GM13977 (cell line): ENCODE measurements around the gene MAML3.

ENCODE experiments used
- DNase-seq: peaks from one replicate; pipeline ENCODE4 v3.0.0; 2012; ENCODE audit warnings: low spot score
- in situ Hi-C: fragments of 300-500 bp; cut with MboI; formaldehyde crosslinking; loops from one replicate; pipeline ENCODE4 v1.12.0; 2022; ENCODE audit warnings: low sequenced_read_pairs, low pct_unique_long_range_greater_than_20kb, mixed read lengths, inconsistent platforms; ENCODE audit not compliant: unreplicated experiment
- TF ChIP-seq, protein P1 (sequence below): IDR thresholded peaks from 2 replicates; pipeline ENCODE4 v1.5.1; 2012; ENCODE audit warnings: mild to moderate bottlenecking, control low read depth; ENCODE audit not compliant: insufficient read depth; ENCODE audit errors: extremely low read depth, missing control alignments

MAML3 gene

GRCh38 chr4:139965789-139966188 lies 188.2 kb downstream of the MAML3 start:
- TF ChIP-seq, protein P1, sequence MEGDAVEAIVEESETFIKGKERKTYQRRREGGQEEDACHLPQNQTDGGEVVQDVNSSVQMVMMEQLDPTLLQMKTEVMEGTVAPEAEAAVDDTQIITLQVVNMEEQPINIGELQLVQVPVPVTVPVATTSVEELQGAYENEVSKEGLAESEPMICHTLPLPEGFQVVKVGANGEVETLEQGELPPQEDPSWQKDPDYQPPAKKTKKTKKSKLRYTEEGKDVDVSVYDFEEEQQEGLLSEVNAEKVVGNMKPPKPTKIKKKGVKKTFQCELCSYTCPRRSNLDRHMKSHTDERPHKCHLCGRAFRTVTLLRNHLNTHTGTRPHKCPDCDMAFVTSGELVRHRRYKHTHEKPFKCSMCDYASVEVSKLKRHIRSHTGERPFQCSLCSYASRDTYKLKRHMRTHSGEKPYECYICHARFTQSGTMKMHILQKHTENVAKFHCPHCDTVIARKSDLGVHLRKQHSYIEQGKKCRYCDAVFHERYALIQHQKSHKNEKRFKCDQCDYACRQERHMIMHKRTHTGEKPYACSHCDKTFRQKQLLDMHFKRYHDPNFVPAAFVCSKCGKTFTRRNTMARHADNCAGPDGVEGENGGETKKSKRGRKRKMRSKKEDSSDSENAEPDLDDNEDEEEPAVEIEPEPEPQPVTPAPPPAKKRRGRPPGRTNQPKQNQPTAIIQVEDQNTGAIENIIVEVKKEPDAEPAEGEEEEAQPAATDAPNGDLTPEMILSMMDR: no peak
- no peak for DNase-seq
- in situ Hi-C loops: no loop called here

- TF ChIP-seq, protein P1: no peak
- in situ Hi-C loops: no loop called here
Measured at GRCh38 chr4:139963708-139964107, 190.3 kb downstream of the MAML3 start.

GRCh38 chr4:139962130-139962684 lies 191.8 kb downstream of the MAML3 start:
- DNase-seq: no peak
- in situ Hi-C loops: no loop called here
- TF ChIP-seq, protein P1: no peak

More at GRCh38 chr4:139963708-139964107, 190.3 kb downstream of the MAML3 start:
- DNase-seq: no peak

DNA sequence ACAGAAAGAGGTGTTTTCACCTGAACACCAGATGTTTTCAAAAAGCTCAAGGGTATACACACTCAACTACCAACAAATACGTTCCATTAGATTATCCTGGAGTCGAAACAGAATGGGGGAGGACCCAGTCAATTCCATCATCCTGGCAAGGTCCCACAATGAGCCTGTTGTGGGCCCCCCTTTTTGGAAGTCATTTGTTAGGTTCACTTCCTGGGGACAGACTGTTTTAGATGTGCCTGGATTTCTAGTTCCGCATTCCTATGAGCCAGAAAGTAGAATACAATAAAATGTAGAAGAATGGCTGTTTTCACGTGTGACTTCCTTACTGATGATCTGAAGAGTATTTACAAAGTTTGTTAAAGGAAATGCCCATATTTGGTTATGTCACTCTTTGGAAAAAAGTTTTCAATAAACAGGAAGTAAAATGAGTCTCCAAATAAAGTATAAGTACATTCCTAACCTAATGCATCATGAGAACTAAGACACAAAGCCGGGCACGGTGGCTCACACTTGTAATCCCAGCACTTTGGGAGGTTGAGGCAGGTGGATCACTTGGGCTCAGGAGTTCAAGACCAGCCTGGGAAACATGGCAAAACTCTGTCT lies 192.5 kb downstream of the MAML3 start:
- TF ChIP-seq, protein P1: no peak
- in situ Hi-C loops: no loop called here
- DNase-seq: no peak

GRCh38 chr4:139959396-139959795 lies 194.6 kb downstream of the MAML3 start:
- TF ChIP-seq, protein P1: no peak
- no peak for DNase-seq
- in situ Hi-C loops: no loop called here

- DNase-seq: no peak
- TF ChIP-seq, protein P1: no peak
- in situ Hi-C loops: no loop called here
Measured at GRCh38 chr4:139958739-139959098, 195.3 kb downstream of the MAML3 start.
